Breast epithelium (tissue), 3 donors: Measurements from ENCODE around the gene C17orf75.

Experiments used
- POLR2A ChIP-seq: fragments of 450-650 bp; IDR thresholded peaks from one replicate; pipeline ENCODE4 v1.6.1; 2016; ENCODE audit warnings: antibody characterized with exemption, mild to moderate bottlenecking, moderate library complexity
- POLR2AphosphoS5 ChIP-seq, 3 donors: sonication (generic); formaldehyde crosslinking; IDR thresholded peaks; one replicate each; pipeline ENCODE4 v1.6.1; 2017; ENCODE audit warnings: antibody characterized with exemption in 3 of 3
- TF ChIP-seq, protein P1 (sequence below), 3 donors: fragments of 450-650 bp; IDR thresholded peaks; one replicate each; pipeline ENCODE4 v1.5.1; 2016 to 2017; ENCODE audit warnings: antibody characterized with exemption in 3 of 3, mild to moderate bottlenecking in 3 of 3, moderate library complexity in 3 of 3

DNA sequence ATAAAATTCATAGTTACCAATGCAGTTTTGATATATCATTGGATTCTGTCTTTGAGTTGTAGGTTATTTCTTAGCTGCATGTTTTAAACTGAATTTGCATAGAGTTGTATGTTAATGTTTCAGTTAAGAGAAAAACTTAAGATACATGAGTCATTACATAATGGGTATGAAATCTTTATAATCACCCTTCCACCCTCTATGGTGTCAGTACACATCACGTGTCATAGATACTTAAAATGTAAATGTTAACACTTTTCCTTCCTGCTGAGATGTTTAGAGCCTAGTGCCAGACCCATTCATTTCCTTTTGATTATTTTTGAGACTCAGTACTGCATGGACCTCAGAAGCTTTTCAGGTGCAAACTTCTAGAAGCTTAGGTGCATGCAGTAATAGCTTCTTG is 28.5 kb upstream of the C17orf75 start:
- TF ChIP-seq POLR2A (no peak), POLR2AphosphoS5 (IDR thresholded peaks at IDR 0.05) (no peak)
- TF ChIP-seq, protein P1, sequence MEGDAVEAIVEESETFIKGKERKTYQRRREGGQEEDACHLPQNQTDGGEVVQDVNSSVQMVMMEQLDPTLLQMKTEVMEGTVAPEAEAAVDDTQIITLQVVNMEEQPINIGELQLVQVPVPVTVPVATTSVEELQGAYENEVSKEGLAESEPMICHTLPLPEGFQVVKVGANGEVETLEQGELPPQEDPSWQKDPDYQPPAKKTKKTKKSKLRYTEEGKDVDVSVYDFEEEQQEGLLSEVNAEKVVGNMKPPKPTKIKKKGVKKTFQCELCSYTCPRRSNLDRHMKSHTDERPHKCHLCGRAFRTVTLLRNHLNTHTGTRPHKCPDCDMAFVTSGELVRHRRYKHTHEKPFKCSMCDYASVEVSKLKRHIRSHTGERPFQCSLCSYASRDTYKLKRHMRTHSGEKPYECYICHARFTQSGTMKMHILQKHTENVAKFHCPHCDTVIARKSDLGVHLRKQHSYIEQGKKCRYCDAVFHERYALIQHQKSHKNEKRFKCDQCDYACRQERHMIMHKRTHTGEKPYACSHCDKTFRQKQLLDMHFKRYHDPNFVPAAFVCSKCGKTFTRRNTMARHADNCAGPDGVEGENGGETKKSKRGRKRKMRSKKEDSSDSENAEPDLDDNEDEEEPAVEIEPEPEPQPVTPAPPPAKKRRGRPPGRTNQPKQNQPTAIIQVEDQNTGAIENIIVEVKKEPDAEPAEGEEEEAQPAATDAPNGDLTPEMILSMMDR (IDR thresholded peaks at IDR 0.05) = no peak
